ENCODE measurements around the gene SUCLA2. TPM values are rescaled to one million over a fixed set of nuclear protein-coding genes. Genes with fewer than 3 reads are reported as not detected.

SUCLA2 gene
- polyA plus RNA-seq, 1 donor (not counting 4 experiments of a cell fraction or from before 2014, with no cell fraction given), result 64.3 TPM

- Histone ChIP-seq H3K9ac (ENCODE audit: control insufficient read depth, extremely low read depth, insufficient read depth, low read length) (no peak overlapping the region), H2AFZ (ENCODE audit: control insufficient read depth, low read length) (no peak overlapping the region), H4K20me1 (ENCODE audit: control insufficient read depth, extremely low read depth, insufficient read depth, low read length) (no peaks in the 10 kb centered on the region), H3K36me3 (ENCODE audit: control insufficient read depth in 2 of 2, extremely low read depth in 1 of 2, insufficient read depth in 2 of 2, low read length in 2 of 2) (no peaks in the 10 kb centered on the region), H3K27me3 (ENCODE audit: control insufficient read depth, extremely low read depth, insufficient read depth, low read length) (no peaks in the 10 kb centered on the region), H3K9me3 (ENCODE audit: control insufficient read depth, low read depth, low read length) (no peaks in the 10 kb centered on the region), H3K79me2 (ENCODE audit: control insufficient read depth, insufficient read depth, low read length) (no peaks in the 10 kb centered on the region), H3K27ac (ENCODE audit: control insufficient read depth, insufficient read depth, low read length) (no peak overlapping the region), H3K4me3 (ENCODE audit: control insufficient read depth in 2 of 3, extremely low read depth in 1 of 3, insufficient read depth in 2 of 3, low read depth in 1 of 3, low read length in 3 of 3) (no peak overlapping the region), H3K4me2 (ENCODE audit: control insufficient read depth, extremely low read depth, insufficient read depth, low read depth, low read length) (no peak overlapping the region), H3K4me1 (ENCODE audit: control insufficient read depth, extremely low read depth, insufficient read depth, low read length) (no peaks in the 10 kb centered on the region), H3K9me1 (ENCODE audit: control insufficient read depth, extremely low read depth, insufficient read depth, low read length) (no peaks in the 10 kb centered on the region)
- DNase-seq (ENCODE audit: low read depth, low spot score), result no peak
- no peak for FAIRE-seq
- TF ChIP-seq EZH2 (IDR thresholded peaks at IDR 0.05; ENCODE audit: low read length) (no peak), CTCF (optimal IDR thresholded peaks at IDR 0.05 in 1 of 3, IDR thresholded peaks at IDR 0.05 in 1 of 3, conservative IDR thresholded peaks at IDR 0.05 in 1 of 3; ENCODE audit: extremely low read depth in 1 of 3, insufficient read depth in 2 of 3, low read length in 3 of 3) (no peak)
- dilution Hi-C loops (cut with MboI; ENCODE audit: extremely low pct_ligation_motif_present, low sequenced_read_pairs), result no loop called here
Measured at GRCh38 chr13:47929156-47929555, 71.9 kb downstream of the SUCLA2 start.

GRCh38 chr13:47917022-47917574 lies 84.0 kb downstream of the SUCLA2 start:
- Histone ChIP-seq H3K4me3 (ENCODE audit: control insufficient read depth in 2 of 3, extremely low read depth in 1 of 3, insufficient read depth in 2 of 3, low read depth in 1 of 3, low read length in 3 of 3) (no peak overlapping the region), H3K9ac (ENCODE audit: control insufficient read depth, extremely low read depth, insufficient read depth, low read length) (no peak overlapping the region), H3K27me3 (ENCODE audit: control insufficient read depth, extremely low read depth, insufficient read depth, low read length) (no peaks in the 10 kb centered on the region), H3K36me3 (ENCODE audit: control insufficient read depth in 2 of 2, extremely low read depth in 1 of 2, insufficient read depth in 2 of 2, low read length in 2 of 2) (no peaks in the 10 kb centered on the region), H3K79me2 (ENCODE audit: control insufficient read depth, insufficient read depth, low read length) (no peaks in the 10 kb centered on the region), H4K20me1 (ENCODE audit: control insufficient read depth, extremely low read depth, insufficient read depth, low read length) (no peaks in the 10 kb centered on the region), H3K9me3 (ENCODE audit: control insufficient read depth, low read depth, low read length) (no peaks in the 10 kb centered on the region), H3K27ac (ENCODE audit: control insufficient read depth, insufficient read depth, low read length) (no peak overlapping the region), H2AFZ (ENCODE audit: control insufficient read depth, low read length) (no peak overlapping the region), H3K9me1 (ENCODE audit: control insufficient read depth, extremely low read depth, insufficient read depth, low read length) (no peaks in the 10 kb centered on the region), H3K4me1 (ENCODE audit: control insufficient read depth, extremely low read depth, insufficient read depth, low read length) (no peaks in the 10 kb centered on the region), H3K4me2 (ENCODE audit: control insufficient read depth, extremely low read depth, insufficient read depth, low read depth, low read length) (no peak overlapping the region)
- DNase-seq (ENCODE audit: low read depth, low spot score) (no peak), FAIRE-seq (no peak)
- TF ChIP-seq EZH2 (IDR thresholded peaks at IDR 0.05; ENCODE audit: low read length) (no peak), CTCF (optimal IDR thresholded peaks at IDR 0.05 in 1 of 3, IDR thresholded peaks at IDR 0.05 in 1 of 3, conservative IDR thresholded peaks at IDR 0.05 in 1 of 3; ENCODE audit: extremely low read depth in 1 of 3, insufficient read depth in 2 of 3, low read length in 3 of 3) (no peak)
- dilution Hi-C loops (cut with MboI; ENCODE audit: extremely low pct_ligation_motif_present, low sequenced_read_pairs), result no loop called here

Data from keratinocyte (primary cell).